ACHN (cell line): ENCODE results near the gene CTNNA2.

Experiments used
- DNase-seq: peaks from one replicate; pipeline ENCODE4 v3.0.0-alpha.2; 2015
- in situ Hi-C: cut with HindIII; loops from 2 replicates; pipeline ENCODE4 v1.10.0; 2017; ENCODE audit warnings: low sequenced_read_pairs, low pct_ligation_motif_present, low pct_unique_long_range_greater_than_20kb

CTNNA2 gene

DNA sequence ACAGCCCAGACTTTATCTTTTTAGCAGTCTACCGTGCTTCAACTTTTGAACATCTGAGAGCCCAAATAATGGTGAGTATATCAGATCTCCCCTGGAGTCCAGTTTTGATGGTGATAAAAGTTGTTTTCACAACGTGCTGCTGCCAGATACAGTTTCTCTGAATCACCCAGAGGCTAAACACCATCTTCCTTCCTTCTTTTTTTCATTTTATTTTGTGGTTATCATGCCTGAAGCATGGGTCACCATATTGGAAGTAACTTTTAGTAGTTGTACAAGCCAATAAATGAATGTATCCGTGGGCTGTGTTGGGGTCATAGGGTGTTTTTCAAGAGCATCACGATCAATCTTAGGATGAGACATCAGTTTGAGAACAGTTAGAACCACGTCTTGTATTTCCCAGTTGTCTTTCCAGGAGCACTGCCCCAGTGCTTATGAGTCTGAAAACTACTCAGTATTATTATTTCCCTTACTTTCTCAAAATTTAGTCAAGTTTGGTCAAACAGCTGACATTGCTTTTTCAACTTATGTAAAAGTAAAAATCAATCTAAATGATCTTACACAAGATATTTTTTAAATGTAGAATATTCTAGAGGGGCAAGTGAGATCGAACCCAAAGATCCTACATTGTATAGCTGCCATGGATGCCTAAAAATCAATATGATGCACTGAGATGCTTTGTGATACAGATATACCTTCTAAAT, 311.4 kb downstream of the CTNNA2 start:
- DNase-seq: no peak
- in situ Hi-C loops: no loop called here

DNA sequence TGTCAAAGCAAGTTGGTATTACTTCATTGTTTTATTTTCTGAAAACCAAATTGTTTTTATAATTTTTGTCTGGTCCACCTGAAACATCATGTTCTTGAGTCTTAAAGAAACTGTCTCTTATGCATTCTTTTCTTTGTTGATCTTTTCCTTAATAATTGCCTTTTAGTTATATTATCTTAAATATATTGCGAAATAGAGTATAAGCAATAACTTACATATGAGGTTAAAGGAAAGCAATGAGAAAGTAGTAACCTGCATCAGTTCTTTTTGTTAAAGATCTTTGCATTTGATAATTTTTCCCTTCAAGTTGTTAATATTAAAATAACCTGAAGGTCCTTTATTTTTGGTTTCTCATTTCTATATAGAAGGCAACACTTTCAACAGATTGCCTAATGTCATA, 315.0 kb downstream of the CTNNA2 start:
- DNase-seq: no peak
- in situ Hi-C loops: no loop called here

DNA sequence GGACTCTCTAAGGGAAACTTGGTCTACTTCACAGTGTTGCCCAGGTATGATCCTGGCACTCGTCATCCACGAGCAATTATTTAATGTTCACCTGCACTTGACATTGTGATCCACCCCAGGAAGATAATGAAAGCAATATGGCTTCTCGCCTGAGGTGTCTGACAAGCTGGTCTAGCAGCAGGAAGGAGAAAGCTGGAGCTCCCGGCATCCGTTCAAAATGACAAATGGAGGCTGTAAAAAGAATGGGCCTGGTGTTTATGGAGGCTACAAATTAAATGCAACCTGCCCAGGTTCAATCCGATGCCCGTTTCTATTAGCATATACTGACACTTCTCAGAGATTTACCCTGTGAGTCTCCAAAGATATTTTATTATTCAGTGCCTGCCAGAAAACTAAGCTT, 317.6 kb downstream of the CTNNA2 start:
- DNase-seq: no peak
- in situ Hi-C loops: no loop called here

- DNase-seq: no peak
- in situ Hi-C loops: no loop called here
Observed at GRCh38 chr2:79831961-79832360, 319.1 kb downstream of the CTNNA2 start.

DNA sequence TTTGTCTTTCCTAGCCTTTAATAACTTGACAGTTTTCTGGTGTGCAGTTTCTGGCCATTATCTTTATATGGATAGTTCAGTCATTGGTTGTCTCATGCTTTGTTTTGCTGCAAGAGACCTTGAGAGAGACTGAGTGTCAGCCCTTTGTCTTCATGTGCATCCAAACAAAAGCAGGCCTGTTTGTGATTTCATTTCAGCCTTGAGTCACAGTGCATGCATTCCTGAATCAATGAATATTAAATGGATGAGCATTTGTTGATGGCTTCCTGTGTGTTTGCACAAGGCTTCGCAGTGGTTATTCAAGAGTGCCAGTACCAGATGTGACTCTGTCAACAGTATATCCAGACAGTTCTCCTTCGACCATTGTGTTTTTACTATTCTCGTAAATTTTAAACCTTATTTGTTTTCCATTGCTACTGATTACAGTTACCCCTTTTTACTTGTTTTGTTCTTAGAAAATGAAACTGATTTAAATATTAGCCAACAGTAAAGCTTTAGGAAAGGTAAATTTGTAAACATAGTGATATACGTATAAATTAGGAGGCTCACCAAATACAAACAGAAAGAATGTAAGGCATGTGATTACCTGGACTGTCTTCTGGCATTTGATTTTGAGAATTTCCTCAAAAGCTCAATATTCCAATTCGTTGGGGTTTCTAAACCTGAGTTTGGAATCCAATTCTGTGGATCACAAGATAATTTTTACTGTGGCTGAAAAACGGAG, 319.8 kb downstream of the CTNNA2 start:
- in situ Hi-C loops: no loop called here
- no peak for DNase-seq

- in situ Hi-C loops: no loop called here
- DNase-seq: no peak
Observed at GRCh38 chr2:79833235-79833878, 320.5 kb downstream of the CTNNA2 start.

GRCh38 chr2:79835911-79836310, 323.1 kb downstream of the CTNNA2 start:
- in situ Hi-C loops: no loop called here
- no peak for DNase-seq

DNA sequence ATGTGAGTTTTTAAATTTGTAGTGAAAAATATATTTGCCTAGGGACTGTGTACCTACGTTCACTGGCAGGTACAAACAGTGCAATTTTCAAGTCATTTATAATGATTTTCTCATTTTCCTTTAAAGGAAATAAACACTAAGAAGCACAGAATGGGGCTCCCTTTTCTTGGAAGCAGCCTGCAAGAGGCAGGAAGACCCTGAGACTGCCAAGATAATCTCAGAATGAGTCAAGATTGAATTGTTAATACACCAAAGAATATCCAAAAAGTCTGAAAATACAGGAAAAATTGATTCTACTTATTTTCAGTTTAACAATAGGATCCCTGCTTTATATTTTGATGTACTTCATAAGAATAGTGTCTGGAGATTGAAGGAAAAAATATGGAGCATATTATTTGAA, 331.2 kb downstream of the CTNNA2 start:
- no peak for DNase-seq
- in situ Hi-C loops: no loop called here

GRCh38 chr2:79846878-79847277, 334.0 kb downstream of the CTNNA2 start:
- DNase-seq: no peak
- in situ Hi-C loops: no loop called here

GRCh38 chr2:79849241-79849640, 336.4 kb downstream of the CTNNA2 start:
- no peak for DNase-seq

DNA sequence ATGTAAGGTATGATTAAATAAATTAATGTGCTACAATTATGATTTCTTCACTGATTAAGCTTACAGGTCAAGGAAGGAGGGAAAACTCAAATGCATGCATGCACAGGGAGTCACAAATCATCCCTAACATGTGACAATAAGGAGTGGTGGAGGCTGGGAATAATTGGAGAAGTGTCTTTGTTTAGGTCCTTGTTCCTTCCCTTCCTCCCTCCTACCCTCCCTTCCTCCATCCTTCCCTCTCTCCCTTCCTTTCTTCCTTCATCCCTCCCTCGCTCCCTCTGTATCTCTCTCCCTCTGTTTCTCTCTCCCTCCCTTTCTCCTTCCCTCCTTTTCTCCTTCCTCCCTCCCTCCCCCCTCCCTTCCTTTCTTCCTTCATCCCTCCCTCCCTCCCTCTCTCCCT, 337.1 kb downstream of the CTNNA2 start:
- in situ Hi-C loops: no loop called here
- no peak for DNase-seq

More at GRCh38 chr2:79849241-79849640, 336.4 kb downstream of the CTNNA2 start:
- in situ Hi-C loops: no loop called here

DNA sequence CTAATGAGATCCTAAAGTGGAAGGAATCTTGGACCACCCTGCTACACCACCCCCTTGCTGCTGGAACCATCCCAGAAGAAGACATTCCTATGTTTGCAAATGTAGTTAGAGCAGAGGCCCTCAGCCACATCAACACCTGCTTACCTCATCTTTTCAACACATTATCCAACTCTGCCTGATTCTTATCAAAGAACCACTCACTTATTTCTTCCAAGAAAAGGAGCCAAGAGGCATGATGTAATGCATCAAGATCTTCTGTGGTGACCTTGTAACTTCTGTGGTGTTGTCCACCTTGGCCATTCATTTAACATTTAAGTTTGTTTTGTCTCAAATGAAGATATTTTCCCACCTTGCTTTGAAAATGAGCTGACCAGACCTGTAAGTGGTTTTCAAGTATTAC, 338.1 kb downstream of the CTNNA2 start:
- in situ Hi-C loops: no loop called here
- no peak for DNase-seq

GRCh38 chr2:79855264-79856006, 342.6 kb downstream of the CTNNA2 start:
- in situ Hi-C loops: no loop called here
- peak; percentile 39 for DNase-seq

GRCh38 chr2:79857888-79858287, 345.0 kb downstream of the CTNNA2 start:
- no peak for DNase-seq
- in situ Hi-C loops: no loop called here

DNA sequence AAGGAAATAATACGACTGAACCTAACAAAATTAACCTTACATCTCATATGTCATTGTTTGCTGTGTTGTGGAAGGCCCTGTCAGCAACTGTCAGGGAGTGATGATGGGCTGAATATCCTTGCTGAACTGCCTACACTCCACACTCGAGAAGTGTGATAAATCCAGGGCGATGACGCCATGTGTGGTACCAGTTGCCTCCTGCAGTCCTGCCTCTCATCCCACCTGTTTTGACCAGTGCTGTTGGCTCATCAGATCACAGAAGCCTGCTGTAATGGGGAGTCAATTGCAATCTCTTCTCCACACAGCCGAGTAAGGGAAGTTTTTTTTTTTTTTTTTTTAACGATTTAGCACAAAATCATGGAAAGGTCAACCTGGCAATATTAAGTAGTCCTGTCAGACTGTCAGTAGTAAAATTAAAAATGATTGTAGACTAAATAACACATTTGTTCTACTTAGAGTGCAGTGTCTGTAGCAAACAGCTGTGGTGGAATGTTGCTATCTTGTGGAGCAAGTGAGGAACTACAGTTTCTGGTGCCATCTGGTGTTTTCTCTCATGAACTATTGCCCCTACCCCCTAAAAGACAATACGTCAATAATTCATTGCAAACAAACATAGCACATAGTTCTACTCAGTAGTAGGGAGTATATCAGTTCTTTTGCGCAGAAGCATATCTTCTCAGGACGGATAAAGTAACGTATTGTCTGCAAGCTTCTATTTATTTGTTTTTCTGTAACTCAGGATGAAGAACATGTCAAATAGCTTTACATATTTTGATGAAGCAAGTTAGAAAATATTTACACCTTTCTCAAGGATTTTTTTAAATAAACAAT, 347.6 kb downstream of the CTNNA2 start:
- in situ Hi-C loops: no loop called here
- peak; percentile 68 for DNase-seq

DNA sequence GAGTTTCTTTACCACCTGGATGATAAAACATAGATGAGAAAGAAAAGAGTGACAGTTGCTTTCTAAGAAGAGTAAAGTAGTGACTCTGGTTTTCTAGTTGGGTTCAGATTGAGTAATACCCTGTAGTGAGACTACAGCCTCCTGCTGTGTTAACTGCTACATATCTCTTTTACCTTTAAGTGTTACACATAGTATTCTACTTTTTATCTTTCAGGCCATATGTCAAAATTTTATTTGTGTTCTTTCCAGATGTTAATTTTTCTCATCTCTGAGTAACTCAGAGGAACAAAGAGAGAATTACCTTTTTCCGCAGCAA, 348.2 kb downstream of the CTNNA2 start:
- no peak for DNase-seq
- in situ Hi-C loops: no loop called here

DNA sequence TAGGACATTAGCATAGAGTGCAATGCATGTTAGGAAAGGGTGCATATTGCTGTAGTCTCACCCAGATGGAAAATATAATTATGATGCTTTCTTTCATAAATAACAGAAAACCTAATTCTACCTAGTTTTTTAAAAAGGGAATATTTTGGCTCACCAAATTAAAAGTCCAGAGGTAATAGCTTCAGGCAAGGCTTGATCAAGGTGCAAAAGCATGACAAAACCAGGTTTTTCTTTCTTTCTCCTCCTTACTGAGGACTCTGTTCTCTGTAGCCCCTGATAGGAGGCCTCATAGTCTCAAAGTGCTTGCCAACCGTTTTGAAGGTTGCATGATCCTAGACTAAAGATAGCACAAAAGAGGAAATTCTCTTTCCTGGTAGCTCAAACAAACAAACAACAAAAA, 349.9 kb downstream of the CTNNA2 start:
- no peak for DNase-seq
- in situ Hi-C loops: no loop called here

GRCh38 chr2:79872656-79873055, 359.8 kb downstream of the CTNNA2 start:
- in situ Hi-C loops: no loop called here
- DNase-seq: no peak
